Tibial nerve (tissue), 3 donors: Measurements from ENCODE around the gene MEGF6.

Source experiments
- POLR2A ChIP-seq, 2 donors: fragments of 450-650 bp; IDR thresholded peaks; one replicate each; pipeline ENCODE4 v1.6.1; 2017; ENCODE audit warnings: antibody characterized with exemption in 2 of 2, mild to moderate bottlenecking in 2 of 2, moderate library complexity in 2 of 2
- TF ChIP-seq, protein P1 (sequence below), 5 experiments: fragments of 200-600 bp in 3 of 5; fragments of 450-650 bp in 2 of 5; sonication (generic) in 3 of 5; IDR thresholded peaks; one replicate each; pipeline ENCODE4 v1.5.1; 2016 to 2019; ENCODE audit warnings: antibody characterized with exemption in 5 of 5, mild to moderate bottlenecking in 3 of 5, moderate library complexity in 2 of 5

DNA sequence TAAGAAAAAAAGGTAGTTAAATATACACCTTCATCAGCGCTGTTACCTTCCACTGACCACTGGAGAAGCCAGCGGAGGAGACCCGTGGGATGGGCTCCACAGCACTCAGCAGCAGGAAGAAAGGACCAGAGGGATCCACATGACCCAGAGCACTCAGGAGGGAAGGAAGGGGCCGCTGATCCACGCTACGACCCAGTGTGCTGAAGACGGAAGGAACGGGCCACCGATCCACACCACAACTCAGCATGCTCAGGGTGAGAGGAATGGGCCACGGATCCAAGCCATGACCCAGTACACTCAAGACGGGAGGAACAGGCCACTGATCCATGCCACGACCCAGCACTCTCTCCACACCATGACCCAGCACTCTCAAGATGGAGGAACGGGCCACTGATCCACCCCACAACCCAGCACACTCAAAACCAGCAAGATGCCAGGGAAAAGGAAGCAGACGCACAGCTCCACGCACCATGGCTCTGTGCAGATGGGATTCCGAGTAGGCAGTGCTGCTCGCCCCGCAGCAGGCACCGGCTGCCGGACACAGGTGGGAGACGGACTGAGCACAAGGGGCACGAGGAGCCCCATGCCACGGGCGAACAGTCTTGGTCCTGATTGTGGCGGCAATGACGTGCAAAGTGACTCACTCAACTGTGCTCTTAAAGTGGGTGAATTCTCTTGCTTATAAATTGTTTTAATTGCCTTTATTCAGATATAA lies 29.9 kb upstream of the MEGF6 start:
- TF ChIP-seq, protein P1, sequence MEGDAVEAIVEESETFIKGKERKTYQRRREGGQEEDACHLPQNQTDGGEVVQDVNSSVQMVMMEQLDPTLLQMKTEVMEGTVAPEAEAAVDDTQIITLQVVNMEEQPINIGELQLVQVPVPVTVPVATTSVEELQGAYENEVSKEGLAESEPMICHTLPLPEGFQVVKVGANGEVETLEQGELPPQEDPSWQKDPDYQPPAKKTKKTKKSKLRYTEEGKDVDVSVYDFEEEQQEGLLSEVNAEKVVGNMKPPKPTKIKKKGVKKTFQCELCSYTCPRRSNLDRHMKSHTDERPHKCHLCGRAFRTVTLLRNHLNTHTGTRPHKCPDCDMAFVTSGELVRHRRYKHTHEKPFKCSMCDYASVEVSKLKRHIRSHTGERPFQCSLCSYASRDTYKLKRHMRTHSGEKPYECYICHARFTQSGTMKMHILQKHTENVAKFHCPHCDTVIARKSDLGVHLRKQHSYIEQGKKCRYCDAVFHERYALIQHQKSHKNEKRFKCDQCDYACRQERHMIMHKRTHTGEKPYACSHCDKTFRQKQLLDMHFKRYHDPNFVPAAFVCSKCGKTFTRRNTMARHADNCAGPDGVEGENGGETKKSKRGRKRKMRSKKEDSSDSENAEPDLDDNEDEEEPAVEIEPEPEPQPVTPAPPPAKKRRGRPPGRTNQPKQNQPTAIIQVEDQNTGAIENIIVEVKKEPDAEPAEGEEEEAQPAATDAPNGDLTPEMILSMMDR (IDR thresholded peaks at IDR 0.05): no peak
- TF ChIP-seq POLR2A (IDR thresholded peaks at IDR 0.05): no peak
